SJCRH30 (cell line): ENCODE data around the gene POFUT2. TPM values are rescaled to one million over a fixed set of nuclear protein-coding genes. Genes with fewer than 3 reads are reported as not detected.

ENCODE experiments used
- DNase-seq, 2 experiments: peaks; one replicate each; pipeline ENCODE4 v3.0.0-alpha.2; 2015 to 2020
- H3K27ac ChIP-seq: fragments of 250-450 bp; sonication (Bioruptor Pico); 2 replicates; pipeline ENCODE4 v1.5.1; 2020; ENCODE audit warnings: mild to moderate bottlenecking, moderate library complexity
- H3K27me3 ChIP-seq: fragments of 250-450 bp; sonication (Bioruptor Pico); 2 replicates; pipeline ENCODE4 v1.5.1; 2020; ENCODE audit warnings: mild to moderate bottlenecking, moderate library complexity
- H3K36me3 ChIP-seq: fragments of 250-450 bp; sonication (Bioruptor Pico); 2 replicates; pipeline ENCODE4 v1.5.1; 2020; ENCODE audit warnings: mild to moderate bottlenecking, moderate library complexity
- H3K4me1 ChIP-seq: fragments of 250-450 bp; sonication (Bioruptor Pico); 2 replicates; pipeline ENCODE4 v1.5.1; 2020; ENCODE audit warnings: mild to moderate bottlenecking, moderate library complexity
- H3K4me3 ChIP-seq: fragments of 250-450 bp; sonication (Bioruptor Pico); 2 replicates; pipeline ENCODE4 v1.5.1; 2020; ENCODE audit warnings: mild to moderate bottlenecking, moderate library complexity
- H3K9me3 ChIP-seq: fragments of 250-450 bp; sonication (Bioruptor Pico); replicated peaks from 2 replicates; pipeline ENCODE4 v1.5.1; 2020; ENCODE audit warnings: mild to moderate bottlenecking, moderate library complexity
- total RNA-seq: library from RNA; depleted of rRNA; stranded (reverse); fragments of >200 nt; shearing (Covaris generic); gene quantifications from 2 replicates; pipeline ENCODE4 v1.2.3, GENCODE V29; 2014

The POFUT2 gene
- total RNA-seq, 1 experiment from 2014 or later: 16.5 TPM

GRCh38 chr21:45255381-45256020 is 32.2 kb downstream of the POFUT2 start:
- H3K9me3 ChIP-seq: no peaks in the 10 kb centered on the region
- H3K4me3 ChIP-seq: no peak overlapping the region
- no peak overlapping the region for H3K27ac ChIP-seq
- H3K36me3 ChIP-seq: no peaks in the 10 kb centered on the region
- DNase-seq: peak in 1 of 2 experiments; percentile 37
- peaks cover 22% of the 10 kb centered on the region for H3K4me1 ChIP-seq
- H3K27me3 ChIP-seq: peaks cover 7% of the 10 kb centered on the region; the same call in 1 of the 2 replicates

GRCh38 chr21:45254460-45254930 is 33.2 kb downstream of the POFUT2 start:
- no peaks in the 10 kb centered on the region for H3K9me3 ChIP-seq
- H3K27ac ChIP-seq: no peak overlapping the region
- no peak overlapping the region for H3K4me3 ChIP-seq
- H3K4me1 ChIP-seq: peaks cover 22% of the 10 kb centered on the region
- no peaks in the 10 kb centered on the region for H3K36me3 ChIP-seq
- H3K27me3 ChIP-seq: peaks cover 7% of the 10 kb centered on the region; the same call in 1 of the 2 replicates
- DNase-seq: no peak

- peaks cover 22% of the 10 kb centered on the region for H3K4me1 ChIP-seq
- H3K36me3 ChIP-seq: no peaks in the 10 kb centered on the region
- DNase-seq: no peak
- H3K4me3 ChIP-seq: no peak overlapping the region
- peaks cover 7% of the 10 kb centered on the region; the same call in 1 of the 2 replicates for H3K27me3 ChIP-seq
- H3K27ac ChIP-seq: no peak overlapping the region
- H3K9me3 ChIP-seq: no peaks in the 10 kb centered on the region
Measured at GRCh38 chr21:45253633-45254459, 33.8 kb downstream of the POFUT2 start.

- Histone ChIP-seq H3K27me3 (peaks cover 8% of the 10 kb centered on the region; the same call in 1 of the 2 replicates), H3K4me1 (peaks cover 24% of the 10 kb centered on the region), H3K27ac (no peak overlapping the region), H3K9me3 (no peaks in the 10 kb centered on the region), H3K36me3 (no peaks in the 10 kb centered on the region), H3K4me3 (no peak overlapping the region)
- peak; percentile 47 to 58 for DNase-seq
Measured at GRCh38 chr21:45253180-45253579, 34.5 kb downstream of the POFUT2 start.

GRCh38 chr21:45252448-45252925 is 35.2 kb downstream of the POFUT2 start:
- Histone ChIP-seq H3K27me3 (peaks cover 5% of the 10 kb centered on the region; the same call in 1 of the 2 replicates), H3K4me1 (peaks cover 19% of the 10 kb centered on the region), H3K36me3 (no peaks in the 10 kb centered on the region), H3K9me3 (no peaks in the 10 kb centered on the region), H3K4me3 (no peak overlapping the region), H3K27ac (no peak overlapping the region)
- no peak for DNase-seq

- Histone ChIP-seq H3K9me3 (no peaks in the 10 kb centered on the region), H3K27ac (no peak overlapping the region), H3K27me3 (peaks cover 5% of the 10 kb centered on the region; the same call in 1 of the 2 replicates), H3K4me3 (no peak overlapping the region), H3K36me3 (no peaks in the 10 kb centered on the region), H3K4me1 (peaks cover 13% of the 10 kb centered on the region; the same call in 1 of the 2 replicates)
- no peak for DNase-seq
Measured at GRCh38 chr21:45251635-45252447, 35.9 kb downstream of the POFUT2 start.

- Histone ChIP-seq H3K4me1 (peaks cover 7% of the 10 kb centered on the region; the same call in 1 of the 2 replicates), H3K4me3 (no peak overlapping the region), H3K27me3 (peaks cover 5% of the 10 kb centered on the region; the same call in 1 of the 2 replicates), H3K36me3 (no peaks in the 10 kb centered on the region), H3K9me3 (no peaks in the 10 kb centered on the region), H3K27ac (no peak overlapping the region)
- DNase-seq: no peak
Measured at GRCh38 chr21:45250914-45251634, 36.6 kb downstream of the POFUT2 start.

- Histone ChIP-seq H3K36me3 (no peaks in the 10 kb centered on the region), H3K27me3 (peaks cover 5% of the 10 kb centered on the region; the same call in 1 of the 2 replicates)
Measured at GRCh38 chr21:45250272-45250671, 37.4 kb downstream of the POFUT2 start.

GRCh38 chr21:45249626-45250025 is 38.1 kb downstream of the POFUT2 start:
- Histone ChIP-seq H3K27me3 (peaks cover 5% of the 10 kb centered on the region; the same call in 1 of the 2 replicates), H3K36me3 (no peaks in the 10 kb centered on the region), H3K27ac (no peak overlapping the region), H3K9me3 (no peaks in the 10 kb centered on the region), H3K4me1 (peaks cover 3% of the 10 kb centered on the region; the same call in 1 of the 2 replicates), H3K4me3 (no peak overlapping the region)
- no peak for DNase-seq

More at GRCh38 chr21:45250272-45250671, 37.4 kb downstream of the POFUT2 start:
- DNase-seq: no peak
- H3K4me3 ChIP-seq: no peak overlapping the region
- peaks cover 5% of the 10 kb centered on the region; the same call in 1 of the 2 replicates for H3K4me1 ChIP-seq
- H3K9me3 ChIP-seq: no peaks in the 10 kb centered on the region
- no peak overlapping the region for H3K27ac ChIP-seq

- Histone ChIP-seq H3K36me3 (no peaks in the 10 kb centered on the region), H3K4me1 (peaks cover 3% of the 10 kb centered on the region; the same call in 1 of the 2 replicates), H3K9me3 (peaks cover 3% of the 10 kb centered on the region), H3K27ac (no peak overlapping the region), H3K27me3 (peaks cover 5% of the 10 kb centered on the region; the same call in 1 of the 2 replicates), H3K4me3 (peak overlapping the region; percentile 40)
- DNase-seq: peak; percentile 34 to 59
Measured at GRCh38 chr21:45248893-45249381, 38.8 kb downstream of the POFUT2 start.

- peaks cover 3% of the 10 kb centered on the region; the same call in 1 of the 2 replicates for H3K4me1 ChIP-seq
- H3K36me3 ChIP-seq: no peaks in the 10 kb centered on the region
- H3K27ac ChIP-seq: no peak overlapping the region
- DNase-seq: no peak
- H3K27me3 ChIP-seq: peaks cover 5% of the 10 kb centered on the region; the same call in 1 of the 2 replicates
- peak overlapping the region; percentile 40 for H3K4me3 ChIP-seq
- peaks cover 9% of the 10 kb centered on the region for H3K9me3 ChIP-seq
Measured at GRCh38 chr21:45248301-45248892, 39.3 kb downstream of the POFUT2 start.

GRCh38 chr21:45246386-45247320 is 41.0 kb downstream of the POFUT2 start:
- DNase-seq: no peak
- H3K36me3 ChIP-seq: no peaks in the 10 kb centered on the region
- H3K4me1 ChIP-seq: peaks cover 3% of the 10 kb centered on the region; the same call in 1 of the 2 replicates
- peaks cover 5% of the 10 kb centered on the region; the same call in 1 of the 2 replicates for H3K27me3 ChIP-seq
- H3K27ac ChIP-seq: no peak overlapping the region
- peaks cover 10% of the 10 kb centered on the region for H3K9me3 ChIP-seq
- H3K4me3 ChIP-seq: no peak overlapping the region
